Ishikawa (cell line): ENCODE data around the gene ARHGAP44.

Experiments
- CEBPB ChIP-seq: IDR thresholded peaks from 2 replicates; pipeline ENCODE4 v1.6.1; 2012
- CREB1 ChIP-seq: IDR thresholded peaks from 2 replicates; pipeline ENCODE4 v1.6.1; 2012; ENCODE audit warnings: low read depth
- EGR1 ChIP-seq: IDR thresholded peaks from 2 replicates; pipeline ENCODE4 v1.6.1; 2012
- EP300 ChIP-seq: IDR thresholded peaks from 2 replicates; pipeline ENCODE4 v1.6.1; 2012; ENCODE audit warnings: borderline replicate concordance
- FOXM1 ChIP-seq: IDR thresholded peaks from 2 replicates; pipeline ENCODE4 v1.6.1; 2012; ENCODE audit warnings: low read depth, borderline replicate concordance
- REST ChIP-seq: IDR thresholded peaks from 2 replicates; pipeline ENCODE4 v1.6.1; 2012; ENCODE audit warnings: low read depth, mild to moderate bottlenecking
- TAF1 ChIP-seq: IDR thresholded peaks from 2 replicates; pipeline ENCODE4 v1.6.1; 2012; ENCODE audit warnings: low read depth, mild to moderate bottlenecking
- TCF12 ChIP-seq: IDR thresholded peaks from 2 replicates; pipeline ENCODE4 v1.6.1; 2012; ENCODE audit warnings: low read depth
- USF1 ChIP-seq: IDR thresholded peaks from 2 replicates; pipeline ENCODE4 v1.6.1; 2012
- YY1 ChIP-seq: IDR thresholded peaks from 2 replicates; pipeline ENCODE4 v1.6.1; 2012; ENCODE audit warnings: low read depth

- TF ChIP-seq REST, result no peak
- TF ChIP-seq TAF1, result no peak
- TF ChIP-seq CEBPB, result no peak
- no peak for TF ChIP-seq EP300
- no peak for TF ChIP-seq TCF12
- no peak for TF ChIP-seq USF1
- no peak for TF ChIP-seq CREB1
- TF ChIP-seq EGR1, result no peak
- TF ChIP-seq YY1, result no peak
- TF ChIP-seq FOXM1, result no peak
Measured at GRCh38 chr17:13004336-13004735, 215.0 kb downstream of the ARHGAP44 start.
